A549 (cell line): ENCODE results near the gene ATP5PO. TPM values are rescaled to one million over a fixed set of nuclear protein-coding genes. Genes with fewer than 3 reads are reported as not detected.
A peak's percentile ranks its signal among the peaks of the same experiment; 100 is the strongest.

Experiments
- ATAC-seq, 2 experiments: fragments of 200-7000 bp in 1 of 2; fragments of >200 bp in 1 of 2; cut with Nextera tagmentation in 1 of 2; cut with Tn5 transposase in 1 of 2; 3 replicates each; pipeline versions ENCODE4 v1.8.0 to v1.9.1; 2018 to 2020; ENCODE audit warnings: mild to moderate bottlenecking in 1 of 2, moderate library complexity in 1 of 2
- CTCF ChIA-PET: fragments of 300-600 bp; sonication (Branson Sonifier 250); formaldehyde crosslinking; extraction: SDS; loops from one replicate; lab custom pipeline; 2021; ENCODE audit warnings: antibody characterized with exemption, inconsistent platforms; lab: Yijun Ruan, JAX
- POLR2A ChIA-PET: fragments of 350-600 bp; formaldehyde crosslinking; extraction: SDS; loops from one replicate; lab custom pipeline; 2021; ENCODE audit warnings: antibody characterized with exemption, inconsistent platforms; lab: Yijun Ruan, JAX
- DNase-seq, 2 experiments: peaks; one replicate each; pipeline versions ENCODE4 v3.0.0 to v3.0.0-alpha.2; 2011 to 2016; ENCODE audit warnings: low read depth in 1 of 2, low spot score in 1 of 2
- FAIRE-seq: peaks from 2 replicates; lab custom pipeline; 2011; peaks lifted over from hg19 to GRCh38; lab: Jason Lieb, UNC
- H3K27ac ChIP-seq, 2 experiments: fragments of >200 bp; sonication (Bioruptor Twin); formaldehyde crosslinking; 3 replicates each; pipeline ENCODE4 v1.5.1; 2016 to 2017
- H3K4me1 ChIP-seq: fragments of >200 bp; sonication (Bioruptor Twin); formaldehyde crosslinking; 3 replicates; pipeline ENCODE4 v1.6.1; 2016
- H3K4me2 ChIP-seq: fragments of >200 bp; sonication (Bioruptor Twin); formaldehyde crosslinking; 3 replicates; pipeline ENCODE4 v1.6.1; 2016
- H3K4me3 ChIP-seq: fragments of >200 bp; sonication (Bioruptor Twin); formaldehyde crosslinking; 3 replicates; pipeline ENCODE4 v1.5.1; 2016
- H3K9me3 ChIP-seq: fragments of >200 bp; sonication (Bioruptor Twin); formaldehyde crosslinking; 3 replicates; pipeline ENCODE4 v1.6.1; 2016
- ATOH8 ChIP-seq: fragments of 250-450 bp; sonication (Bioruptor Pico); IDR thresholded peaks from 2 replicates; pipeline ENCODE4 v1.5.0; 2020; ENCODE audit warnings: low read depth, mild to moderate bottlenecking, moderate library complexity
- BCL3 ChIP-seq: fragments of >200 bp; sonication (Bioruptor Twin); formaldehyde crosslinking; IDR thresholded peaks from 3 replicates; pipeline ENCODE4 v1.6.1; 2016
- CHD4 ChIP-seq: fragments of 200-600 bp; sonication (generic); IDR thresholded peaks from 2 replicates; pipeline ENCODE4 v1.6.1; 2016; ENCODE audit warnings: antibody characterized with exemption, mild to moderate bottlenecking, borderline replicate concordance
- CTCF ChIP-seq: fragments of >200 bp; sonication (Bioruptor Twin); formaldehyde crosslinking; IDR thresholded peaks from 3 replicates; pipeline ENCODE4 v1.5.1; 2016
- ESRRA ChIP-seq: fragments of 150-350 bp; IDR thresholded peaks from 2 replicates; pipeline ENCODE4 v1.6.1; 2014; ENCODE audit warnings: mild to moderate bottlenecking, low read length, borderline replicate concordance
- FOSB ChIP-seq: fragments of 250-450 bp; sonication (Bioruptor Pico); IDR thresholded peaks from 2 replicates; pipeline ENCODE4 v1.5.0; 2020; ENCODE audit warnings: mild to moderate bottlenecking, moderate library complexity
- HOXB5 ChIP-seq: fragments of 250-450 bp; sonication (Bioruptor Pico); IDR thresholded peaks from 2 replicates; pipeline ENCODE4 v1.5.0; 2020; ENCODE audit warnings: mild to moderate bottlenecking, moderate library complexity
- MAX ChIP-seq: IDR thresholded peaks from 2 replicates; pipeline ENCODE4 v1.6.1; 2012
- MAZ ChIP-seq: fragments of 150-350 bp; IDR thresholded peaks from 2 replicates; pipeline ENCODE4 v1.6.1; 2014; ENCODE audit warnings: antibody characterized with exemption, low read depth, low read length, borderline replicate concordance
- POLR2AphosphoS2 ChIP-seq: conservative IDR thresholded peaks from 2 replicates; pipeline ENCODE4 v1.6.1; 2012; ENCODE audit warnings: low read length, improper control_type of control experiment, inconsistent platforms
- RAD21 ChIP-seq, 2 experiments: fragments of >200 bp in 1 of 2; sonication (Bioruptor Twin) in 1 of 2; formaldehyde crosslinking in 1 of 2; IDR thresholded peaks in 1 of 2; conservative IDR thresholded peaks in 1 of 2; 2 replicates in 1 of 2; 3 replicates in 1 of 2; pipeline ENCODE4 v1.6.1; 2012 to 2018; ENCODE audit warnings: inconsistent platforms in 1 of 2
- SMC3 ChIP-seq: fragments of >200 bp; sonication (Bioruptor Twin); formaldehyde crosslinking; IDR thresholded peaks from 3 replicates; pipeline ENCODE4 v1.6.1; 2018; ENCODE audit warnings: inconsistent platforms
- USF2 ChIP-seq: fragments of 450-650 bp; IDR thresholded peaks from 2 replicates; pipeline ENCODE4 v1.6.1; 2014; ENCODE audit warnings: antibody characterized with exemption
- WGBS: methylation state at CpG from one replicate; pipeline ENCODE4 v1.1.6; 2017; ENCODE audit errors: missing lambda C conversion rate; 5-methylcytosine and 5-hydroxymethylcytosine counted together
- polyA plus RNA-seq, 4 experiments: library from polyadenylated mRNA; depleted of rRNA in 3 of 4; stranded (reverse); fragments of >200 nt; fragmentation: RNase III in 1 of 4; extraction: RNeasy Plus Mini Kit Qiagen cat#74134 plus additional on column Dnase treatment in 1 of 4; gene quantifications; 2 replicates in 3 of 4; 3 replicates in 1 of 4; pipeline ENCODE4 v1.2.3, GENCODE V29; 2011 to 2017

ATP5PO gene
- polyA plus RNA-seq, 2 of the 4 experiments (the other 2 are of a cell fraction) = 143 to 252 TPM

- WGBS = 25% methylated on average over 12 of the region's 13 CpGs
- Histone ChIP-seq H3K4me2 (peak overlapping the region; percentile 67), H3K27ac (peak overlapping the region; percentile 39 to 67; a peak in 3 of 6 replicates), H3K9me3 (no peaks in the 10 kb centered on the region), H3K4me3 (no peak overlapping the region), H3K4me1 (peaks cover 5% of the 10 kb centered on the region; the same call in 1 of the 3 replicates)
- CTCF ChIA-PET = interaction anchor here (0.6 to 8.9 kb wide), 68 partner anchors 10 to 702 kb away, joined by 3 to 239 read pairs (median 4); partner anchors contain the start of genes ATP5PO, MRPS6 and SLC5A3
- TF ChIP-seq SMC3 = peak; percentile 92
- TF ChIP-seq RAD21 (conservative IDR thresholded peaks at IDR 0.05 in 1 of 2, IDR thresholded peaks at IDR 0.05 in 1 of 2) = peak; percentile 94
- peak; percentile 49; the same call in 1 of the 2 replicates for TF ChIP-seq MAX
- peak; percentile 73 for TF ChIP-seq CTCF
- TF ChIP-seq ESRRA = peak; percentile 80; the same call in 1 of the 2 replicates
- TF ChIP-seq FOSB (CRISPR knock-in tag) = no peak
- POLR2A ChIA-PET = interaction anchor here (1.3 to 1.8 kb wide), 2 partner anchors 149 to 424 kb away, joined by 7 to 11 read pairs; partner anchors contain the start of genes MRPS6 and SLC5A3
- no peak for FAIRE-seq
- peak; percentile 98 for ATAC-seq
- peak; percentile 48 to 76 for DNase-seq
Observed at GRCh38 chr21:33924079-33924765, 8.6 kb upstream of the ATP5PO start.

GRCh38 chr21:33917421-33917820 lies 1.8 kb upstream of the ATP5PO start:
- Histone ChIP-seq H3K4me1 (peaks cover 8% of the 10 kb centered on the region; the same call in 1 of the 3 replicates), H3K4me2 (no peak overlapping the region), H3K4me3 (no peak overlapping the region), H3K9me3 (no peaks in the 10 kb centered on the region), H3K27ac (no peak overlapping the region)
- TF ChIP-seq CHD4 (no peak), ATOH8 (CRISPR knock-in tag) (no peak), BCL3 (no peak), POLR2AphosphoS2 (no peak), USF2 (no peak), HOXB5 (CRISPR knock-in tag) (no peak)
- ATAC-seq (no peak), FAIRE-seq (no peak), DNase-seq (no peak)
- ChIA-PET POLR2A (no interaction called here), CTCF (interaction anchor here (1.7 to 8.9 kb wide), 2 partner anchors 21 to 432 kb away, joined by 4 to 239 read pairs; no protein-coding TSS in a partner anchor)
- 69% methylated on average over 4 of the region's 4 CpGs for WGBS

GRCh38 chr21:33916200-33916567 lies 580 bp upstream of the ATP5PO start:
- H3K4me2 ChIP-seq = peak overlapping the region; percentile 73
- H3K9me3 ChIP-seq = no peaks in the 10 kb centered on the region
- POLR2A ChIA-PET = no interaction called here
- FAIRE-seq (no peak), ATAC-seq (peak in 1 of 2 experiments; percentile 6; a peak in 2 of 6 replicates), DNase-seq (no peak)
- peak overlapping the region; percentile 61 to 96 for H3K27ac ChIP-seq
- 38% methylated on average over 5 of the region's 5 CpGs for whole genome bisulfite sequencing
- peak overlapping the region; percentile 60 for H3K4me3 ChIP-seq
- CTCF ChIA-PET = no interaction called here
- TF ChIP-seq MAZ = no peak
- 0 out of 3 replicates have a peak, but pooled peaks have one; percentile 4 for TF ChIP-seq BCL3
- peaks cover 8% of the 10 kb centered on the region; the same call in 1 of the 3 replicates for H3K4me1 ChIP-seq
